Effector memory CD4-positive, alpha-beta T cell (primary cell): ENCODE data around the gene ERVK3-1.

Experiments
- DNase-seq, 3 donors: peaks; one replicate each; pipeline ENCODE4 v3.0.0-alpha.2; 2020
- H3K27ac ChIP-seq: 2 replicates; pipeline ENCODE4 v1.7.0; 2013; ENCODE audit warnings: mild to moderate bottlenecking, low read length, moderate library complexity; ENCODE audit not compliant: insufficient read depth, poor library complexity, severe bottlenecking
- H3K27me3 ChIP-seq: replicated peaks from 2 replicates; pipeline ENCODE4 v1.7.0; 2013; ENCODE audit warnings: mild to moderate bottlenecking, low read length; ENCODE audit not compliant: insufficient read depth, control insufficient read depth, poor library complexity, severe bottlenecking
- H3K36me3 ChIP-seq: 2 replicates; pipeline ENCODE4 v1.7.0; 2013; ENCODE audit warnings: mild to moderate bottlenecking, low read length, moderate library complexity; ENCODE audit not compliant: control insufficient read depth, insufficient read depth
- H3K4me1 ChIP-seq: 2 replicates; pipeline ENCODE4 v1.7.0; 2013; ENCODE audit warnings: low read length, mild to moderate bottlenecking; ENCODE audit not compliant: control insufficient read depth, insufficient read depth, poor library complexity, severe bottlenecking
- H3K4me3 ChIP-seq: 2 replicates; pipeline ENCODE4 v1.7.0; 2013; ENCODE audit warnings: low read length, low read depth, mild to moderate bottlenecking; ENCODE audit not compliant: insufficient read depth, poor library complexity, severe bottlenecking
- H3K9me3 ChIP-seq: 2 replicates; pipeline ENCODE4 v1.7.0; 2013; ENCODE audit warnings: mild to moderate bottlenecking, low read length, moderate library complexity; ENCODE audit not compliant: control insufficient read depth

Gene ERVK3-1

DNA sequence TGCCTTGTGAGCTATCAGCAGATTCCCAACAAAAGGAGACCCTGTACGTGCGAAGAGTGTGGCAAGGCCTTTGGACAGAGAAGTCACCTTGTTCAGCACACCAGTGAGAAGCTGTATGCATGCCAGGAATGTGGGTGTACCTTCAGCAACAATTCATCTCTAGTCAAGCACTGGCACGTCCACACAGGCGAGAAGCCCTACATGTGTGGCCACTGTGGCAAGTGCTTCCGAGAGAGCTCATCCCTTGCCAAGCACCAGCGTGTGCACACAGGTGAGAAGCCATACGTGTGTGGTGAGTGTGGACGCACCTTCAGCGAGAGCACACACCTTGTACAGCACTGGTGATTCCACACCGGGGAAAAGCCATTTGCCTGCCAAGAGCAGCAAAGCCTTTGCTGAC is 14.1 kb downstream of the ERVK3-1 start:
- Histone ChIP-seq H3K27ac (no peak overlapping the region), H3K36me3 (peaks cover 13% of the 10 kb centered on the region)

DNA sequence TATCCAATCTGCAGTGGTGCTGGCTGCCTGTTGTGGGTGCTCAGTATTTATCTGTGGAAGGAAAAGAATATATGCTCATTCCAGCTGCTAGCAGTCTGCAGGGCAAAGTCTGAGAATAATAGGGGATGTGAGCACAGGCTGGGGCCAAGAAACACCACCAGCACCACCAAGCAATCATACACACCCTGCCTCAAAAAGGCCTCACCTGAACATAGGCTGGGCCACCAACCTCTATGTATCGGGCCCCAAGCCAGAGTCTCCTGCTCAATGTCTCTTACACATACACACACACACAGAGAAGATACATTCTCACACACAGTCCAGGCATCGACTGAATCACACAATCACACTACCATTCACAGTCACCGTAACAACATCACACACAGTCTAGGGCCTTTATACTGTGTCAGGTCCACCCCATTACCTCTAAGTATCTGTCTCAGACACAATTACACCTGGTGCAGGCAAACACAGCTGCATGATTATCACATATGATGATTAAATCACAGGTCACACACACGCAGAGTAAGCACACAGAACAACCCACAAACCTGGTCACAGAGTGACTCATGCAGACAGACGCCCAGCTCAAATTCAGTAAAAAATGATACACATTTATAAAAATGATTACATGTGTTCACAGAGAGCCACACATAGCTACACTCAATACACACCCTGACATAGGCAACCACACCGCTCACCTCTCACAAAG is 20.3 kb downstream of the ERVK3-1 start:
- Histone ChIP-seq H3K4me3 (no peak overlapping the region), H3K27ac (no peak overlapping the region), H3K27me3 (no peaks in the 10 kb centered on the region), H3K36me3 (no peaks in the 10 kb centered on the region), H3K9me3 (no peaks in the 10 kb centered on the region), H3K4me1 (peaks cover 17% of the 10 kb centered on the region)
- no peak for DNase-seq

More for the DNA sequence above, 14.1 kb downstream of the ERVK3-1 start:
- no peaks in the 10 kb centered on the region for H3K9me3 ChIP-seq
- no peaks in the 10 kb centered on the region for H3K4me1 ChIP-seq
- H3K27me3 ChIP-seq, result no peaks in the 10 kb centered on the region
- H3K4me3 ChIP-seq, result no peak overlapping the region
- DNase-seq, result no peak

DNA sequence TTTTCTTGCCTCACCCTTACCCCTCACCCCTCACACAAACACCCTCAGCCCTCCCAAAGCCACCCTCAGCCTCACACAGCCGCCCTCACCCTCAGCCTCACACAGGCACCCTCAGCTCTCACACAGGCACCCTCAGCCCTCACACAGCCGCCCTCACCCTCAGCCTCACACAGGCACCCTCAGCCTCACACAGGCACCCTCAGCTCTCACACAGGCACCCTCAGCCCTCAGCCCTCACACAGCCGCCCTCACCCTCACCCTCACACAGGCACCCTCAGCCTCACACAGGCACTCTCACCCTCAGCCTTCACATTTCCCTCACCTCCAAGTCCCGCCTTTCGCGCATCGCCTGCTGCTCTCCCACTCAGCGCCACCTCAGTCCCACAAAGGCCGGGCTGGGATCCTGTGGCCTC is 21.3 kb downstream of the ERVK3-1 start:
- Histone ChIP-seq H3K4me3 (peak overlapping the region; percentile 93), H3K27ac (peak overlapping the region; percentile 65), H3K36me3 (no peaks in the 10 kb centered on the region), H3K9me3 (no peaks in the 10 kb centered on the region), H3K27me3 (no peaks in the 10 kb centered on the region), H3K4me1 (peaks cover 17% of the 10 kb centered on the region)
- no peak for DNase-seq

DNA sequence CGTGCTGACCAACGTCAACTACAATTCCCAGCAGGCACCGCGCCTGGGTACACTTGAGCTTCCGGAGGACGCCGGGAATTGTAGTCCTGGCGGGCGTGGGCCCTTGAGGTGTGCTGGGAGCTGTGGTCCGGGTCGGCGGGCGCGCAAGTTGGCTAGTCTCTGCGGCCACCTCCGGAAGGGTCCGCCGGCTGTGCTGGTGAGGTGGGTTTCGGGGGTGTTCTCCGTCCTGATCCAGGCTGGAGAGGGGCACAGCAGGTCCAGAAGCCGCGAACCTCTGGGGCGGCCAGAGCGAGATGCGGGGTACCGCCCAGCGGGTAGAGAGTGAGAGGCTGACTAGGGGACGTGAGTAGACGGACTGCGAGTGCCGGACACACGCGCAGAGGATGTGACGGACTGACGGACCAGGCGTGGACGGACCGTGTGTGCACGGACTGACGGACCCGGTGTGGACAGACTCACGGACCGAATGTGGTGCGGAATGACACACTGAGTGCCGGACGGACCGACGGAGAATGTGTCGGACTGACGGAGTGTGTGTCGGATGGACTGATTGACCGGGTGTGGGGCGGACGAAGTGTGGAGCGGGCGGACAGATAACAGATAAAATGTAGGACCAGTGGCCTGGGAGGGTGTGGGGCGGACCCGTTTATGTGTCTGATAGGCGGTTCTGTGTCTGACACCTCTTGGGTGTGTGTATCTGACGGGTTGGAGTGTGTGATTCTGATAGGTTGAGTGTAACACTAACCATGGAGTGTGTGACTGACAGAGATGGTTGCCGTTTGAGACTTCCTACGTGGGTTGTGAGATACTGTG is 21.9 kb downstream of the ERVK3-1 start, which contains the start of gene ZSCAN22:
TSS of gene ZSCAN22 (plus strand) at position 81 of the 813 bp plus-strand sequence. CDS start 7,809 bp downstream, outside the sequence.
- peaks cover 17% of the 10 kb centered on the region for H3K4me1 ChIP-seq
- H3K27ac ChIP-seq, result peak within 1 kb of the TSS; percentile 65
- peak; percentile 69 to 81 (median 79) for DNase-seq
- no peaks in the 10 kb centered on the region for H3K9me3 ChIP-seq
- H3K27me3 ChIP-seq, result no peaks in the 10 kb centered on the region
- peak within 1 kb of the TSS; percentile 93 for H3K4me3 ChIP-seq
- no peaks in the 10 kb centered on the region for H3K36me3 ChIP-seq

DNA sequence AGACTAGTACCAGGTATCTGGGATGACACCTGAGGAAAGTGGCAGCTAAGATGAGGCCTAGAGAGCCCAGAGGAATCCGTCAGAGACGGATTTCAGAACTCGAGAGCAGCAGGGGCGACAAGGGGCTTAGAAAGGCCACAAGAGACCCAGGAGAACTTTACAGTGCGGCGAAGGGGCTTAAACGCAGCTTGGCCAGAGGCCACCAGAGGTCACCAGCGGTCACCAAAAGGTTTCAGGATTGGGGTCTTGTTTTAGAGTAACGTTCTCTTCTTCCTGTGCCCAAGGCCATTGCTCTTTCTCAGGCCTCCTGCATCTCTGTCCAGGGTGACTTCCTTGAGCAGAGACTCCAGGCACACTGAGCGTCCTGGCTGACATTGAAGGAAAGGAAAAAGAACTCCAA is 23.8 kb downstream of the ERVK3-1 start:
- Histone ChIP-seq H3K4me1 (peaks cover 17% of the 10 kb centered on the region), H3K4me3 (no peak overlapping the region), H3K27me3 (no peaks in the 10 kb centered on the region), H3K9me3 (no peaks in the 10 kb centered on the region), H3K27ac (no peak overlapping the region), H3K36me3 (no peaks in the 10 kb centered on the region)
- DNase-seq, result no peak

DNA sequence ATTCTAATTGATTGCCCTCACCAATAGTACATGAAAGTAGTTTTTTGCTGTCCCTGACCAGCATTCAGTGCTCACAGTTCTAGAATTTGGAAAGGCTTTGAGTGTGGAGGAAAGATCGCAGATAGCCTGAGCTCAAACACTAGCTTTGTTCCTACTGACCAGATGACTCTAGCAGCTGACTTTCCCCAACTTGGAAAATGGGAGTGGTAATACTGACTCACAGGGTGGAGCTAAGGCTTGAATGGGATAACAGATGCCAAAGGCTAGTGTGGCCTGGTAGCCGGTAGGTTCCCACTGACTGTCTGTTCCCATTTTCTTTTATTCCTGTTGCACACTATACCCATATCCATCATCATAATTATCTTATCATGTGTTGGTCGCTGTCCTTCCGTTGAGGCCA is 25.3 kb downstream of the ERVK3-1 start:
- no peak overlapping the region for H3K27ac ChIP-seq
- peaks cover 17% of the 10 kb centered on the region for H3K4me1 ChIP-seq
- H3K36me3 ChIP-seq, result peaks cover 7% of the 10 kb centered on the region
- H3K27me3 ChIP-seq, result no peaks in the 10 kb centered on the region
- no peak for DNase-seq
- H3K4me3 ChIP-seq, result no peak overlapping the region
- H3K9me3 ChIP-seq, result no peaks in the 10 kb centered on the region

DNA sequence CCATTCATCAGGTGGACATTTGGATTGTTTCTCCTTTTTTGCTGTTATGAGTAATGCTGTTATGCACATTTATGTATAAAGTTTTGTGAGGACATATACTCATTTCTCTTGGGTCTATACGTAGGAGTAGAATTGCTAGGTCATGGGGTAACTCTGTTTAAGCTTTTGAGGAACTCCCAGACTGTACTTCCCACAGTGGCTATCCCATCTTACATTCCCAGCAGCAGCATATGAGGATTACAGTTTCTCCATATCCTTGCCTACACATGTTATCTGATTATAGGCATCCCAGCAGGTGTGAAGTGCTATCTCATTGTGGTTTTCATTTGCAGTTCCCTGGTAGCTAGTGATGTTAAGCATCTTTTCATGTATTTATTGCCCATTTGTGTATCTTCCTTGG is 27.5 kb downstream of the ERVK3-1 start:
- no peak overlapping the region for H3K4me3 ChIP-seq
- H3K27me3 ChIP-seq, result no peaks in the 10 kb centered on the region
- no peak for DNase-seq
- no peaks in the 10 kb centered on the region for H3K9me3 ChIP-seq
- H3K36me3 ChIP-seq, result peaks cover 12% of the 10 kb centered on the region
- peaks cover 1% of the 10 kb centered on the region for H3K4me1 ChIP-seq
- H3K27ac ChIP-seq, result no peak overlapping the region

DNA sequence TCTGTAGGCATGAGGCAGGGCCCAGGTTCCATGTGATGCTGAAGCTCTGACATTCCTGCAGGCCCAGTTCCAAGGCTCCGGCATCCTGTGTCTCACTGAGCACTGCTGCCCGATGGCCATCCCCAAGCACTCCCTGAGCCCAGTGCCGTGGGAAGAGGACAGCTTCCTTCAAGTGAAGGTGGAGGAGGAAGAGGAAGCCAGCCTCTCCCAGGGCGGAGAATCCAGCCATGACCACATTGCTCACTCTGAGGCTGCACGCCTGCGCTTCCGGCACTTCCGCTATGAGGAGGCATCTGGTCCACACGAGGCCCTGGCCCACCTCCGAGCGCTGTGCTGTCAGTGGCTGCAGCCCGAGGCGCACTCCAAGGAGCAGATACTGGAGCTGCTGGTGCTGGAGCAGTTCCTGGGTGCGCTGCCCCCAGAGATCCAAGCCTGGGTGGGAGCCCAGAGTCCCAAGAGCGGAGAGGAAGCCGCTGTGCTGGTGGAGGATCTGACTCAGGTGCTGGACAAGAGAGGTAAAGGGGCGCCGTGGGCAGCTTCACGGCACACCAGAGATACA is 29.6 kb downstream of the ERVK3-1 start:
- Histone ChIP-seq H3K27me3 (no peaks in the 10 kb centered on the region), H3K36me3 (peaks cover 20% of the 10 kb centered on the region), H3K27ac (no peak overlapping the region), H3K9me3 (no peaks in the 10 kb centered on the region), H3K4me3 (no peak overlapping the region), H3K4me1 (no peaks in the 10 kb centered on the region)
- DNase-seq, result no peak

DNA sequence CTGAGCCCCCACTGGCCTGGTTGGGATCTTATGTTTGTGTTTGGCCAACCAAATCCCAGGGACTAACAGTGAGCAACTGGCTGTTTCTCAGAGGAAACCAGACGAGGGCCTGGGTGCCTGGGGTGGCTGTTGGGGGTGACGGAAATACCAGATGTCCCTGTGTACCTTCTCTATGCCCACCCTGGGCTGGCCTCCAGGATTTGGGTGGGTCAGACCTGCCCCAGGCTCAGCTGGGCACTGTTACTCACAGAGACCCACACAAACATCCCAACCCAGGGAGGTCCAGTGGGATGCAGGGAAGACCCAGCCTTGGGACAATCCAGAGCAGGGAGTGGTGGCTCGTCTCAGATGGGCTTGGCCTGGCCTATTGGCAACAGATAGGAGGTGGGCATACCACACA is 30.5 kb downstream of the ERVK3-1 start:
- no peak for DNase-seq
- no peak overlapping the region for H3K4me3 ChIP-seq
- no peaks in the 10 kb centered on the region for H3K4me1 ChIP-seq
- no peaks in the 10 kb centered on the region for H3K27me3 ChIP-seq
- H3K9me3 ChIP-seq, result no peaks in the 10 kb centered on the region
- no peak overlapping the region for H3K27ac ChIP-seq
- peaks cover 20% of the 10 kb centered on the region for H3K36me3 ChIP-seq

DNA sequence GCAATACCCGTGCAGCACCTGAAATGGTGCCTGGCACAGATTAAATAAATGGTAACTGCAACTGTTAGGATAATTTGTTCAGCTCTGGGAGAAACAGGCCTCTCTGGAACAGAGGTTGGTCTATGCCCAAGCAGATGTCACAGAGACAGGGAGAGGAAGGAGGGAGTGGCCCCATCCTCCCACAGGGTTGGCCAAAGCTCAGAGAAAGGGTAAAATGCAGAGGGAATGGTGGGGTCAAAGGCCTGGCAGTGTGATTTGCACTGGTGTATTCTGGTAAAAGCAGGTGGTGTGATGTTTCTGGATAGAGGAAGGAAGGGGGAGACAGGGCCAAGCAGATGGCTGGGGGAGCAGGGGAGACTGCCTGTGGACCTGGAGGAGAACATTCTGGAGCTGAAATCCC is 31.0 kb downstream of the ERVK3-1 start:
- DNase-seq, result no peak
- peaks cover 20% of the 10 kb centered on the region for H3K36me3 ChIP-seq
- H3K4me3 ChIP-seq, result no peak overlapping the region
- H3K9me3 ChIP-seq, result no peaks in the 10 kb centered on the region
- no peaks in the 10 kb centered on the region for H3K4me1 ChIP-seq
- H3K27me3 ChIP-seq, result no peaks in the 10 kb centered on the region
- H3K27ac ChIP-seq, result no peak overlapping the region
